Activated B cell treated with CpG ODN at 0.5 μM for 24 hours (primary cell): Measurements from ENCODE around the gene EPS15. TPM values are rescaled to one million over a fixed set of nuclear protein-coding genes. Genes with fewer than 3 reads are reported as not detected.

Source experiments
- ATAC-seq: fragments of 200-7000 bp; cut with Tn5 transposase; one replicate; pipeline ENCODE4 v1.10.0; 2021; ENCODE audit warnings: low read depth, mild to moderate bottlenecking, moderate library complexity
- CTCF ChIA-PET: fragments of 350-600 bp; sonication (Branson Sonifier 250); formaldehyde crosslinking; loops from one replicate; lab custom pipeline; 2021; ENCODE audit warnings: antibody characterized with exemption; lab: Charles Lee
- POLR2A ChIA-PET: fragments of 350-600 bp; sonication (Branson Sonifier 250); formaldehyde crosslinking; loops from one replicate; lab custom pipeline; 2021; ENCODE audit warnings: antibody characterized with exemption; lab: Charles Lee
- DNase-seq: peaks from one replicate; pipeline ENCODE4 v3.0.0; 2022
- H3K27ac Mint-ChIP-seq: one replicate; pipeline ENCODE4 v1.8.0; 2020; ENCODE audit warnings: mixed read lengths
- H3K27me3 Mint-ChIP-seq: one replicate; pipeline ENCODE4 v1.8.0; 2021; ENCODE audit warnings: mixed read lengths
- H3K36me3 Mint-ChIP-seq: one replicate; pipeline ENCODE4 v1.8.0; 2021; ENCODE audit warnings: low read depth, mixed read lengths
- H3K4me1 Mint-ChIP-seq: one replicate; pipeline ENCODE4 v1.8.0; 2021; ENCODE audit warnings: mixed read lengths
- H3K4me3 Mint-ChIP-seq: one replicate; pipeline ENCODE4 v1.8.0; 2020; ENCODE audit warnings: mild to moderate bottlenecking, mixed read lengths
- H3K9me3 Mint-ChIP-seq: one replicate; pipeline ENCODE4 v1.8.0; 2020; ENCODE audit warnings: mixed read lengths
- CTCF ChIP-seq: fragments of 200-600 bp; IDR thresholded peaks from one replicate; pipeline ENCODE4 v1.8.0; 2022; ENCODE audit warnings: antibody characterized with exemption, mild to moderate bottlenecking
- intact Hi-C: fragments of 100-400 bp; cut with micrococcal nuclease; formaldehyde crosslinking; loops from one replicate; pipeline ENCODE4 v1.15.1; 2024
- total RNA-seq: library from RNA; stranded (reverse); gene quantifications from 2 replicates; pipeline ENCODE4 v1.2.3, GENCODE V29; 2022

The EPS15 gene
- total RNA-seq, 1 donor from 2014 or later, result 150 TPM

DNA sequence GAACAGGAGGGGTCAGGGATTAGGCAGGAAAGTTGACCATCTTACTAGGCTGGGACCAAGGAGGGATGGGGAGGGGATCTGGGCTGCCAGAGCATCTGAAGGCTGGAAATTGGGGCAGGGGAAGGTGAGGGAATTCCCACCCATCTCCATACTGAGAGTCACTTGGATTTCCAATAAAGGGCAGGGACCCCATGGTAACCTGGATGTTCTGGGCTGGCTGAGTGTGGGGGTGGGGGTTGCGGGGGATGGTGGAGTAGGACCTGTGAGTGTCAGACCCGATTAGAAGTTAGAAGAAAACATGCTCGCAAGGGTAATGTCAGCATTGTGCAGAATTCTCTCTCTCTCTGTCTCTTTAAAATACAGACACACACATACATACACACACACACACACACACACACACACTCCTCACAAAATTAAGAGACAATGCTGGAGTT is 40.0 kb upstream of the EPS15 start:
- no peak for TF ChIP-seq CTCF
- no peaks in the 10 kb centered on the region for H3K27me3 Mint-ChIP-seq
- no peaks in the 10 kb centered on the region for H3K9me3 Mint-ChIP-seq
- H3K36me3 Mint-ChIP-seq, result no peaks in the 10 kb centered on the region
- no peaks in the 10 kb centered on the region for H3K4me1 Mint-ChIP-seq
- DNase-seq, result no peak
- no peak overlapping the region for H3K27ac Mint-ChIP-seq
- intact Hi-C loops, result no loop called here
- no peak for ATAC-seq
- ChIA-PET POLR2A (no interaction called here), CTCF (no interaction called here)
- no peak overlapping the region for H3K4me3 Mint-ChIP-seq

DNA sequence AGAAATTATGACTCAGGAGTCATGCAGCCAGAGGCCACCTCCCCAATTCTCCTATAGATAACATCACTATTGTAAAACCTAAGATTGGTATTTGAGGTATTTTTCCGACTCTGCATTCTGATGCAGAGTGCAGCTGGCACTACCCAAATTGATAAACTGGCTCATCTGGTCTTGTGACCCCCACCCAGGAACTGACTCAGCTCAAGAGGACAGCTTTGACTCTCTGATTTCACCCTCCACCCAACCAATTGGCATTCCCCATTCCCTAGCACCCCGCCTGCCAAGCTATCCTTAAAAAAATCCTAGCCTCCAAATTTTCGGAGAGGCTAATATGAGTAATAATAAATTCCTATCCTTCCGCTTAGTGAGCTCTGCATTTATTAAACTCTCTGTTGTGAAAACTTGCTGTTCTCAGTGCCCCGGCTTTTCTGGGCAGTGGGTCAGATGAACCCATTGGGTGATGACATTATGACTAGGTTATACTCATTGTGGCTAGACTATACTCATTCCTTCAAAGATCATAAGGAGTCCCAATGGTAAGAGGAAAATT is 39.4 kb upstream of the EPS15 start:
- H3K4me1 Mint-ChIP-seq, result no peaks in the 10 kb centered on the region
- no peaks in the 10 kb centered on the region for H3K27me3 Mint-ChIP-seq
- no peaks in the 10 kb centered on the region for H3K36me3 Mint-ChIP-seq
- ChIA-PET POLR2A (no interaction called here), CTCF (no interaction called here)
- no peak for ATAC-seq
- DNase-seq, result no peak
- no peak overlapping the region for H3K4me3 Mint-ChIP-seq
- no peak for TF ChIP-seq CTCF
- no peak overlapping the region for H3K27ac Mint-ChIP-seq
- intact Hi-C loops, result no loop called here
- H3K9me3 Mint-ChIP-seq, result no peaks in the 10 kb centered on the region

DNA sequence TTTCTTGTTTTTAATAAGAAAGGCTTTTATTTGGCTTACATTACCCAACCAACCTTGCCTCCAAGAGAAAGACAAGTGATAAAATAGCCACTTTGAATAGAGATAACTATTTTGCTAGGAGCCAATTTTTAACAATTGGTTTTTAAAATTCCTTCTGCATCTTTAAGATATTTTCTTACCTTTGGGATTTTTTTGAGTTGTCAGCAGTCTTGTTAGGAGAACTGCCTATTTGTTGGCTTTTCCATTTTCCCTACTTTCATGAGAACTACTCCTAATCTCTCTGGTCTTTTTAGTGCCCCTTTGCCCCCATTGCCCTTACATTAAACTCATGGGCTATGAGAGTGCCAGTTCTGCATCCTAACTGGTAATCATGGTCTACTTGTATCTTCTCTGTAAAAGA is 38.1 kb upstream of the EPS15 start:
- ATAC-seq, result no peak

DNA sequence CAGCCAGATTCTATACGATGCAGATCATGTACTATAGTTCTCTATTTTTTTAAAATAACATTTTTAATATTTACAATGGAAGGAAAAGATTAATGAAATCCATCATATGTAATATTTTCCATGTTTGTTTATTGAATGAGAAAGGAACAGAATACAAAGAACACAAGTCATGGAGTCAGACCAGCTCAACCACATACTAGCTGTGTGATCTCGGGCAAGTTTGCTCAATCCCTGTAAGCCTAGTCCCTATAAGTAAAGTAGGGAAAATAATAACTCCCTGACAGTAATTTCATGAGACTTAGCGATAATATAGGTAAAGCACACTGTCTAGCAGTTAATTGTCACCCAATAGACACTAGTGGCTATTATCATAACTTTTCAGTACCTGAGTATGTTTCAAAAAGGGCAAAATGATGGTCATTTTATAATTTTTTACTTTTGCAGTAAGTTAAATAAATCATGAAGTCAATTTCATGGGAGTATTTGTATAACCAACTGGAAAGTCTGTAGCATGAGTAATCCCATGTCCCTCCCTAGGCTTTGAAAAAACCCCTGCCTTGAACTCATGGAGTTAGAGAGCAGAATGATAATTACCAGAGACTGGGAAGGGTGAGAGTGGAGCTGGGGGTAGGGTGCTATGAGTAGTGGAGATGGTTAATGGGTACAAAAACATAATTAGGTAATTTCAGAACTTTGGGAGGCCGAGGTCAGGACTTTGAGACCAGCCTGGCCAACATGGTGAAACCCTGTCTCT is 37.0 kb upstream of the EPS15 start:
- intact Hi-C loops, result no loop called here
- Mint-ChIP-seq H3K27ac (no peak overlapping the region), H3K27me3 (no peaks in the 10 kb centered on the region), H3K36me3 (no peaks in the 10 kb centered on the region), H3K9me3 (no peaks in the 10 kb centered on the region), H3K4me3 (no peak overlapping the region), H3K4me1 (peaks cover 11% of the 10 kb centered on the region)
- no peak for TF ChIP-seq CTCF
- ChIA-PET CTCF (no interaction called here), POLR2A (no interaction called here)
- no peak for DNase-seq
- no peak for ATAC-seq

More for the DNA sequence above, 38.1 kb upstream of the EPS15 start:
- intact Hi-C loops, result no loop called here
- H3K9me3 Mint-ChIP-seq, result no peaks in the 10 kb centered on the region
- ChIA-PET POLR2A (no interaction called here), CTCF (no interaction called here)
- peaks cover 2% of the 10 kb centered on the region for H3K4me1 Mint-ChIP-seq
- no peaks in the 10 kb centered on the region for H3K36me3 Mint-ChIP-seq
- no peak overlapping the region for H3K4me3 Mint-ChIP-seq
- no peaks in the 10 kb centered on the region for H3K27me3 Mint-ChIP-seq
- no peak for DNase-seq
- TF ChIP-seq CTCF, result no peak
- no peak overlapping the region for H3K27ac Mint-ChIP-seq

DNA sequence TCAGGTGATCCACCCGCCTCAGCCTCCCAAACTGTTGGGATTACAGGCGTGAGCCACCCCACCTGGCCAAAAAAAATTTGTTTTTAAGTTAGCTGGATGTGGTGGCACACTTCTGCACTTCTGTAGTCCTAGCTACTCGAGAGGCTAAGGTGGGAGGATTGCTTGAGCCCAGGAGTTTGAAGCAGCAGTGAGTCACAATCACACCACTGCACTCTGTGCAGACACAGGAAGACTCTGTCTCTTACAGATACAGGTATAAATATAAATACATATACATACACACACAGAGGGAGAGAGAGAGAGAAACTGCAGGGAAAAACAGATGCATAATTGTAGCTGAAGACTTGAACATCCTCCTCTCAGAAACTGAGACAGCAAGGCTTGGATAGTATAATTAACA is 34.8 kb upstream of the EPS15 start:
- no peak overlapping the region for H3K4me3 Mint-ChIP-seq
- H3K27me3 Mint-ChIP-seq, result no peaks in the 10 kb centered on the region
- CTCF ChIA-PET, result no interaction called here
- H3K9me3 Mint-ChIP-seq, result no peaks in the 10 kb centered on the region
- H3K27ac Mint-ChIP-seq, result no peak overlapping the region
- POLR2A ChIA-PET, result interaction anchor here (1.0 kb wide), 1 partner anchor 19 kb away, joined by 3 read pairs; no protein-coding TSS in a partner anchor
- H3K4me1 Mint-ChIP-seq, result peaks cover 21% of the 10 kb centered on the region
- intact Hi-C loops, result no loop called here
- ATAC-seq (no peak), DNase-seq (no peak)
- no peaks in the 10 kb centered on the region for H3K36me3 Mint-ChIP-seq
- TF ChIP-seq CTCF, result no peak
